Panc1 (cell line): ENCODE measurements around the gene DUS1L. TPM values are rescaled to one million over a fixed set of nuclear protein-coding genes. Genes with fewer than 3 reads are reported as not detected.

Experiments used
- ATAC-seq: fragments of 200-7000 bp; cut with Tn5 transposase; 2 replicates; pipeline ENCODE4 v1.9.1; 2020; ENCODE audit warnings: mild to moderate bottlenecking, moderate library complexity
- BruUV-seq: library from RNA; stranded (reverse); fragments of 400-500 nt; replicated peaks from 2 replicates; lab custom pipeline; 2021; lab: Mats Ljungman, UMichigan
- CTCF ChIA-PET: fragments of 300-600 bp; sonication (Branson Sonifier 250); formaldehyde crosslinking; loops from one replicate; lab custom pipeline; 2022; ENCODE audit warnings: antibody characterized with exemption; lab: Charles Lee
- POLR2A ChIA-PET: fragments of 300-600 bp; sonication (Branson Sonifier 250); formaldehyde crosslinking; loops from one replicate; lab custom pipeline; 2022; ENCODE audit warnings: antibody characterized with exemption; lab: Charles Lee
- DNase-seq: peaks from one replicate; pipeline ENCODE4 v3.0.0-alpha.2; 2010; ENCODE audit warnings: low read depth, low spot score
- H3K27ac ChIP-seq: 2 replicates; pipeline ENCODE4 v1.5.1; 2011; ENCODE audit warnings: mild to moderate bottlenecking, low read length, inconsistent platforms
- H3K27me3 ChIP-seq: fragments of 200-500 bp; sonication (Bioruptor generic); 2 replicates; pipeline ENCODE4 v1.6.0; 2014; ENCODE audit warnings: low read length, inconsistent platforms; ENCODE audit not compliant: control insufficient read depth, insufficient read depth
- H3K36me3 ChIP-seq: fragments of 200-500 bp; sonication (Bioruptor generic); 2 replicates; pipeline ENCODE4 v1.5.1; 2014; ENCODE audit warnings: inconsistent platforms, mild to moderate bottlenecking, low read length, moderate library complexity; ENCODE audit not compliant: control insufficient read depth, insufficient read depth
- H3K4me1 ChIP-seq: 2 replicates; pipeline ENCODE4 v1.5.1; 2011; ENCODE audit warnings: inconsistent platforms, mild to moderate bottlenecking, low read length, moderate library complexity; ENCODE audit not compliant: control insufficient read depth, insufficient read depth
- H3K4me3 ChIP-seq, 2 experiments: 2 replicates each; pipeline ENCODE4 v1.5.1; 2011 to 2012; ENCODE audit warnings: low read depth in 2 of 2, low read length in 2 of 2, mild to moderate bottlenecking in 2 of 2, inconsistent platforms in 1 of 2, moderate library complexity in 1 of 2
- H3K9me3 ChIP-seq: fragments of 200-500 bp; sonication (Bioruptor generic); 2 replicates; pipeline ENCODE4 v1.5.1; 2014; ENCODE audit warnings: low read depth, mild to moderate bottlenecking, inconsistent platforms, low read length, moderate library complexity; ENCODE audit not compliant: control insufficient read depth, insufficient read depth
- CTCF ChIP-seq: fragments of 450-650 bp; IDR thresholded peaks from 2 replicates; pipeline ENCODE4 v1.5.1; 2017; ENCODE audit warnings: mild to moderate bottlenecking
- POLR2AphosphoS5 ChIP-seq: IDR thresholded peaks from 2 replicates; pipeline ENCODE4 v1.6.1; 2012; ENCODE audit warnings: mild to moderate bottlenecking, low read depth, low read length, moderate library complexity
- SIN3A ChIP-seq: IDR thresholded peaks from 2 replicates; pipeline ENCODE4 v1.6.1; 2012; ENCODE audit warnings: low read depth, mild to moderate bottlenecking, low read length, moderate library complexity, borderline replicate concordance; ENCODE audit not compliant: insufficient read depth
- TCF7L2 ChIP-seq: IDR thresholded peaks from 2 replicates; pipeline ENCODE4 v1.6.1; 2011; ENCODE audit warnings: mild to moderate bottlenecking, low read depth, low read length, inconsistent platforms
- in situ Hi-C: cut with HindIII; loops from 2 replicates; pipeline ENCODE4 v1.10.0; 2016; ENCODE audit warnings: low sequenced_read_pairs, low pct_unique_long_range_greater_than_20kb
- intact Hi-C: fragments of 100-400 bp; cut with micrococcal nuclease; formaldehyde crosslinking; loops from one replicate; pipeline ENCODE4 v1.10.0; 2022; ENCODE audit not compliant: unreplicated experiment
- total RNA-seq: library from RNA; stranded (reverse); gene quantifications from one replicate; pipeline ENCODE4 v1.2.1, GENCODE V29; 2021; ENCODE audit not compliant: unreplicated experiment
- TF ChIP-seq, protein P1 (sequence below), 2 experiments: IDR thresholded peaks; 2 replicates each; pipeline ENCODE4 v1.6.1; 2011 to 2012; ENCODE audit warnings: low read depth in 2 of 2, control low read depth in 1 of 2, low read length in 1 of 2, mild to moderate bottlenecking in 1 of 2, moderate library complexity in 1 of 2; ENCODE audit not compliant: insufficient read depth in 1 of 2

DUS1L gene
- total RNA-seq, 1 experiment from 2014 or later, result 115 TPM

DNA sequence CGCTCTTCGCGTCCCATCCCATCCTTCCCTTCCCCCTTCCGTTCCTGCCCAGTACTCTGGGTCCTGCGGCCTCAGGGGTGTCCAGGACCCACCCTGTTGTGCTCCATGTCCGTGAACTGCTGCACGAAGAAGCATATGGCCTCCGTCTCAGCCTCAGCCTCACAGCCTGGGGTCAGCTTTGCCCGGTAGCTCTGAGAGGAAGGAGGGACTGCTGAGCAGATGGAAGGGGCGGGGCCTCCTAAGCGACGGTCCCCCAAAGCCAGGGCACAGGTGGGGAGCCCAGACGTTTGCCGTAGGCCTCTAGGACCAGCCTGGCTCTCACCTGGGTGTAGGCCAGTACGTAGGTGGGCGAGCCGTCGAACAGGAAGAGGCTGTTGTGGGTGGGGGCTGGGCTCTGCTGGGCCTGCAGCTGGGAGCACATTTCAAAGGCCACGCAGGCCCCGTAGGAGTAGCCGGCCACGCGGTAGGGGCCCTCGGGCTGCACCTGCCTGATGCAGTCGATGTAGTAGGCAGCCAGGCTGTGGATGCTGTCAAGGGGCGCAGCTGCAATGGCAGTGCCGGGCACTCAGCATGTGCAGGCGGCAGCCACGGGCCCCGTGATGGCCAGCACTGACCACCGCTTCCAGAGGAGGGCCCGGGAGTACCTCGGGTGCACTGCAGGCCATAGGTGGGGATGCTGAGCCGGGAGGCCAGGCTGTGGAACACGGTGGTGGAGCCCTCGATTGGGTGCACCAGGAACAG, 14.6 kb upstream of the DUS1L start:
- H3K36me3 ChIP-seq, result peaks cover 4% of the 10 kb centered on the region
- BruUV-seq, result no TSS peak

GRCh38 chr17:82079001-82079677, 13.5 kb upstream of the DUS1L start:
- Histone ChIP-seq H3K4me1 (peaks cover 25% of the 10 kb centered on the region), H3K9me3 (no peaks in the 10 kb centered on the region), H3K27ac (no peak overlapping the region), H3K27me3 (no peaks in the 10 kb centered on the region), H3K4me3 (no peak overlapping the region), H3K36me3 (peaks cover 3% of the 10 kb centered on the region)
- intact Hi-C loops, result no loop called here
- ATAC-seq (no peak), DNase-seq (no peak)
- no TSS peak for BruUV-seq
- ChIA-PET POLR2A (no interaction called here), CTCF (interaction anchor here (0.6 kb wide), 1 partner anchor 149 kb away, joined by 5 read pairs; no protein-coding TSS in a partner anchor)
- in situ Hi-C loops, result no loop called here
- TF ChIP-seq TCF7L2 (no peak), POLR2AphosphoS5 (peak; percentile 28; the same call in 1 of the 2 replicates)

More for the DNA sequence above, 14.6 kb upstream of the DUS1L start:
- Histone ChIP-seq H3K9me3 (no peaks in the 10 kb centered on the region), H3K4me1 (peaks cover 25% of the 10 kb centered on the region), H3K27ac (no peak overlapping the region), H3K27me3 (no peaks in the 10 kb centered on the region), H3K4me3 (no peak overlapping the region)
- intact Hi-C loops (no loop called here), in situ Hi-C loops (no loop called here)
- DNase-seq (no peak), ATAC-seq (no peak)
- CTCF ChIA-PET, result no interaction called here
- no peak for TF ChIP-seq SIN3A
- TF ChIP-seq, protein P1, sequence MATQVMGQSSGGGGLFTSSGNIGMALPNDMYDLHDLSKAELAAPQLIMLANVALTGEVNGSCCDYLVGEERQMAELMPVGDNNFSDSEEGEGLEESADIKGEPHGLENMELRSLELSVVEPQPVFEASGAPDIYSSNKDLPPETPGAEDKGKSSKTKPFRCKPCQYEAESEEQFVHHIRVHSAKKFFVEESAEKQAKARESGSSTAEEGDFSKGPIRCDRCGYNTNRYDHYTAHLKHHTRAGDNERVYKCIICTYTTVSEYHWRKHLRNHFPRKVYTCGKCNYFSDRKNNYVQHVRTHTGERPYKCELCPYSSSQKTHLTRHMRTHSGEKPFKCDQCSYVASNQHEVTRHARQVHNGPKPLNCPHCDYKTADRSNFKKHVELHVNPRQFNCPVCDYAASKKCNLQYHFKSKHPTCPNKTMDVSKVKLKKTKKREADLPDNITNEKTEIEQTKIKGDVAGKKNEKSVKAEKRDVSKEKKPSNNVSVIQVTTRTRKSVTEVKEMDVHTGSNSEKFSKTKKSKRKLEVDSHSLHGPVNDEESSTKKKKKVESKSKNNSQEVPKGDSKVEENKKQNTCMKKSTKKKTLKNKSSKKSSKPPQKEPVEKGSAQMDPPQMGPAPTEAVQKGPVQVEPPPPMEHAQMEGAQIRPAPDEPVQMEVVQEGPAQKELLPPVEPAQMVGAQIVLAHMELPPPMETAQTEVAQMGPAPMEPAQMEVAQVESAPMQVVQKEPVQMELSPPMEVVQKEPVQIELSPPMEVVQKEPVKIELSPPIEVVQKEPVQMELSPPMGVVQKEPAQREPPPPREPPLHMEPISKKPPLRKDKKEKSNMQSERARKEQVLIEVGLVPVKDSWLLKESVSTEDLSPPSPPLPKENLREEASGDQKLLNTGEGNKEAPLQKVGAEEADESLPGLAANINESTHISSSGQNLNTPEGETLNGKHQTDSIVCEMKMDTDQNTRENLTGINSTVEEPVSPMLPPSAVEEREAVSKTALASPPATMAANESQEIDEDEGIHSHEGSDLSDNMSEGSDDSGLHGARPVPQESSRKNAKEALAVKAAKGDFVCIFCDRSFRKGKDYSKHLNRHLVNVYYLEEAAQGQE (IDR thresholded peaks at IDR 0.05; ENCODE audit: insufficient read depth in 1 of 2, low read depth in 2 of 2, low read length in 1 of 2), result no peak
- no peak for TF ChIP-seq TCF7L2
- TF ChIP-seq POLR2AphosphoS5, result no peak; the same call in 1 of the 2 replicates
- TF ChIP-seq CTCF, result no peak
- POLR2A ChIA-PET, result no interaction called here
